ENCODE measurements around the gene PAQR3. TPM values are rescaled to one million over a fixed set of nuclear protein-coding genes. Genes with fewer than 3 reads are reported as not detected.

The PAQR3 gene
- polyA plus RNA-seq, 1 experiment, result 10.4 TPM

GRCh38 chr4:78940752-78941151 lies 1.5 kb upstream of the PAQR3 start:
- CTCF ChIA-PET, result interaction anchor here (1.3 kb wide), 1 partner anchor 12 kb away, joined by 3 read pairs; no protein-coding TSS in a partner anchor
- no peak for DNase-seq (ENCODE audit: low read depth)
- POLR2A ChIA-PET, result no interaction called here
- Histone ChIP-seq H3K36me3 (ENCODE audit: control insufficient read depth, insufficient read depth, low read length) (no peaks in the 10 kb centered on the region), H3K4me3 (ENCODE audit: low read depth, low read length) (no peak overlapping the region), H3K27me3 (ENCODE audit: control insufficient read depth, insufficient read depth, low read length) (peaks cover 2% of the 10 kb centered on the region; the same call in 1 of the 2 replicates)
- TF ChIP-seq CTCF (IDR thresholded peaks at IDR 0.05; ENCODE audit: insufficient read depth, low read depth, low read length), result no peak

GRCh38 chr4:78939667-78940008 lies 400 bp upstream of the PAQR3 start:
- TF ChIP-seq CTCF (IDR thresholded peaks at IDR 0.05; ENCODE audit: insufficient read depth, low read depth, low read length), result no peak
- Histone ChIP-seq H3K27me3 (ENCODE audit: control insufficient read depth, insufficient read depth, low read length) (peaks cover 2% of the 10 kb centered on the region; the same call in 1 of the 2 replicates), H3K36me3 (ENCODE audit: control insufficient read depth, insufficient read depth, low read length) (no peaks in the 10 kb centered on the region), H3K4me3 (ENCODE audit: low read depth, low read length) (peak overlapping the region; percentile 66)
- POLR2A ChIA-PET, result interaction anchor here (0.6 to 0.7 kb wide), 2 partner anchors 66 to 1593 kb away, joined by 4 to 8 read pairs; no protein-coding TSS in a partner anchor
- CTCF ChIA-PET, result interaction anchor here (0.9 to 1.1 kb wide), 2 partner anchors 13 to 1398 kb away, joined by 3 to 6 read pairs; no protein-coding TSS in a partner anchor
- DNase-seq (ENCODE audit: low read depth), result no peak

GRCh38 chr4:78938474-78938867 lies 767 bp downstream of the PAQR3 start:
- TF ChIP-seq CTCF (IDR thresholded peaks at IDR 0.05; ENCODE audit: insufficient read depth, low read depth, low read length), result no peak
- DNase-seq (ENCODE audit: low read depth), result no peak
- H3K36me3 ChIP-seq (ENCODE audit: control insufficient read depth, insufficient read depth, low read length), result no peaks in the 10 kb centered on the region
- ChIA-PET POLR2A (no interaction called here), CTCF (interaction anchor here (0.7 to 1.2 kb wide), 3 partner anchors 11 to 1399 kb away, joined by 3 to 5 read pairs (median 3); no protein-coding TSS in a partner anchor)
- peak overlapping the region; percentile 66 for H3K4me3 ChIP-seq (ENCODE audit: low read depth, low read length)
- peaks cover 2% of the 10 kb centered on the region; the same call in 1 of the 2 replicates for H3K27me3 ChIP-seq (ENCODE audit: control insufficient read depth, insufficient read depth, low read length)

GRCh38 chr4:78937837-78938236 lies 1.4 kb downstream of the PAQR3 start:
- no peak for DNase-seq (ENCODE audit: low read depth)
- Histone ChIP-seq H3K36me3 (ENCODE audit: control insufficient read depth, insufficient read depth, low read length) (no peaks in the 10 kb centered on the region), H3K27me3 (ENCODE audit: control insufficient read depth, insufficient read depth, low read length) (no peaks in the 10 kb centered on the region), H3K4me3 (ENCODE audit: low read depth, low read length) (no peak overlapping the region)
- CTCF ChIA-PET, result interaction anchor here (0.7 to 1.2 kb wide), 2 partner anchors 11 to 1275 kb away, joined by 3 to 5 read pairs; no protein-coding TSS in a partner anchor
- TF ChIP-seq CTCF (IDR thresholded peaks at IDR 0.05; ENCODE audit: insufficient read depth, low read depth, low read length), result no peak
- POLR2A ChIA-PET, result no interaction called here

- no peak for DNase-seq (ENCODE audit: low read depth)
- H3K4me3 ChIP-seq (ENCODE audit: low read depth, low read length), result no peak overlapping the region
- ChIA-PET CTCF (no interaction called here), POLR2A (no interaction called here)
- TF ChIP-seq CTCF (IDR thresholded peaks at IDR 0.05; ENCODE audit: insufficient read depth, low read depth, low read length), result no peak
- no peaks in the 10 kb centered on the region for H3K36me3 ChIP-seq (ENCODE audit: control insufficient read depth, insufficient read depth, low read length)
- no peaks in the 10 kb centered on the region for H3K27me3 ChIP-seq (ENCODE audit: control insufficient read depth, insufficient read depth, low read length)
Observed at GRCh38 chr4:78936989-78937388, 2.2 kb downstream of the PAQR3 start.

Data from BJ (cell line).